GM18502 (cell line): ENCODE measurements around the gene RFTN1.

ENCODE experiments used
- ATAC-seq: cut with Tn5 transposase; IDR thresholded peaks from one replicate; pipeline ENCODE4 v1.9.1; 2021; ENCODE audit warnings: mild to moderate bottlenecking; ENCODE audit not compliant: unreplicated experiment, poor library complexity

Gene RFTN1

GRCh38 chr3:16441371-16441875 is 72.1 kb downstream of the RFTN1 start:
- peak; percentile 42 for ATAC-seq

- no peak for ATAC-seq
These were observed 73.4 kb downstream of the RFTN1 start for GRCh38 chr3:16439848-16440708.

DNA sequence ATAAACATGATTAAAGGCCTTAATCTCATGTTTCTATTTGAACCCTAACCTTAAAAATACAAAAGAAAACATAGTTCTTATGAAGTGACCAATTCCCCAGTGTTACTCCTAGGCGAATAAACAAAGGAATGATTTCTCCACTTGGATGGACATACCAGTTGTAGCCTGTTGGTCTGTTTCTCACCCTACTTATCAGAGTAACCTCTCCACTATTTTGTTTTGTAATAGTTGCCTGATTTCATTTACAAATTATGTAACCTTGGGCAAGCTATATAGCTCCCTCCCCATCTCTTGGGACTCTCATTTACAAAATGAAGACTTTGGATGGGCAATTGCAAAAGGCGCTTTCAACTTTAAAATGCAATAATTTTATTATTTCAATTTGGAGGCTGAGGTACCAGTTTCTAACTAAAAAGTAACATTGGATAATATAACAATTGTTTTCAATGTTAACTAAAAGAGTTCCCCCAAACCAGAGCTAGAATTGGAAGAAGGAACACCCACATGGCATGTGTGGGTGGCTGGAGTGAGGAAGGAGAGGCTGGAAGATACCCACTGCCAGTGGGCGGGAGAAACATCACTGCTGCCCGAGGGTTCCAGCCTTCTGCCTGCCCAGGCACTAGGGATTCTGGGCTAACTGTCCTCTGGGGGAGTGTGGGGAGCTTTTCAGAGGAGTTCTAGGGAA is 74.2 kb downstream of the RFTN1 start:
- ATAC-seq: no peak

DNA sequence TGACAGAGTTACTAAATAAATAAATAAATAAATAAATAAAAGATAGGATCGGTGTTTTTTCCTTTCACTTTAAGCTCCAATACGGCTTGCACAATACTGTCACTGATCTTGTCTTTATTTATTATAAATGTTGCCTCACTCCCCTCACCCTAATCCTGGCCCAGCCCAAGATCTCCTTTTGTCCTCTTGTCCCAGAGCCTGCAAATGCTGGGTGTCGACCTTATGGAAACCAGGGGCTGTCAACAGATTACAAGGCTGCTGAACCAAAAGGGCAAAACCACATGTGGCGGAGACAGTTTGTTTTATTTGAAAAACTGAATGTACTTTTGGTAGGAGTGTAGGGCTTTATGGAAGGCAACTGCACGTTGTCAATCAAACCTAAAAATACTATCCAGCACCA is 75.9 kb downstream of the RFTN1 start:
- ATAC-seq: no peak

- peak; percentile 89 for ATAC-seq
These were observed 79.8 kb downstream of the RFTN1 start for GRCh38 chr3:16433701-16434151.

DNA sequence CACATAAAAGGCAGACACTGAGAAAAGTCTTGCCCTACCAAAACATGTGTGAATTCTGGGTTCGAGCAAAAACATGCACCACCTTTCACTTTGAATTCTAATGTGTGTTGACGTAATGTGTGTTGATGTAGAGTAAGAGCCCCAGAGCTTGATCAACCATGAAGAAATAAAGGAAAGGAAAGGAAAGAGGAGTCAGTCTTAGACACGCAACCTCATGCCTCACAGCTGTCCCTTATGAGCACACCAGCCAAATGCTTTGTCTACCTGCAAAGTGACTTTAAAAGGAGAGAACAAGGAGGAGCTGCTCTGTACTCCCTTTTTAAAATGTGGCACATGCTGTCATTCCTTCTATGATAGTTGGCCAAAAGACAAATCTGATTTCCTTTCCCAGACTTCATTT is 80.8 kb downstream of the RFTN1 start:
- ATAC-seq: no peak

- peak; percentile 50 for ATAC-seq
These were observed 82.5 kb downstream of the RFTN1 start for GRCh38 chr3:16430717-16431630.

- ATAC-seq: no peak
These were observed 84.4 kb downstream of the RFTN1 start for GRCh38 chr3:16429086-16429485.

DNA sequence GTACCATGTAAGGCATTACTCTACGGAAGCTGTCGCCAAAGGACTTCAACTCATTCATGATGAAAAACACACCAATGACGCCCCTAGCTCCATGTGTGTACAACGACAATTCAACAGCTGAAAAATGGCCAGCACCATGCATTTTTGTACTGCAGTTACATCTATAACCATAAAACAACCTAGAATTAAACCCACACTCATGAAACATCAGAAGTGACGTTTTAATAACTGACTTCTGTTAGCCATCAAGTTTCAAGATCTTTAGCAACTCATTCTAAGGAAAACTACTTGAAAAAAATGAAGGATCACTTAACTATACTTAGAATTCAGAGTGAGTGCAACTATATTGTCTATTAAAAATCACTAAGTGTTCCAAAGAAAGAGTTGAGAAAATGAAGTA is 84.9 kb downstream of the RFTN1 start:
- ATAC-seq: no peak

GRCh38 chr3:16427103-16427965 is 86.2 kb downstream of the RFTN1 start:
- ATAC-seq: no peak

DNA sequence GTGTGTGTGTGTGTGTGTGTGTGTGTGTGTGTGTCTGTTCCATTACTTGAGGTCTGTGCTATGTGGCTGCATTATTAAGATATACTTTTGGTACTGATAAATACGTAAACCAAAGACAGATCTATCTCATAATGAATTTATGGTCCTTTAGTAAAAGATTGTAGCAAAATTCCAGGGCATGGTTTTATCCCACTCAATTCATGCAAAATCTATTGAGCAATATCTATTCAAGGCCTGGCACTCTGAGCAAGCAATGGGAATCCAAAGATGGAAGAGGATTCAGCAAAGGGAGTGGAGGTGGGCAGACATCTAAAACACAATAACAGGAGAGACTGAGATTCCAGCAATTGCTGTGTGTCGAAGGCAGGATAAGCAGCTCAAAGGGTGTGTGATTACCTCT is 86.8 kb downstream of the RFTN1 start:
- no peak for ATAC-seq

- ATAC-seq: no peak
These were observed 87.5 kb downstream of the RFTN1 start for GRCh38 chr3:16426029-16426400.

DNA sequence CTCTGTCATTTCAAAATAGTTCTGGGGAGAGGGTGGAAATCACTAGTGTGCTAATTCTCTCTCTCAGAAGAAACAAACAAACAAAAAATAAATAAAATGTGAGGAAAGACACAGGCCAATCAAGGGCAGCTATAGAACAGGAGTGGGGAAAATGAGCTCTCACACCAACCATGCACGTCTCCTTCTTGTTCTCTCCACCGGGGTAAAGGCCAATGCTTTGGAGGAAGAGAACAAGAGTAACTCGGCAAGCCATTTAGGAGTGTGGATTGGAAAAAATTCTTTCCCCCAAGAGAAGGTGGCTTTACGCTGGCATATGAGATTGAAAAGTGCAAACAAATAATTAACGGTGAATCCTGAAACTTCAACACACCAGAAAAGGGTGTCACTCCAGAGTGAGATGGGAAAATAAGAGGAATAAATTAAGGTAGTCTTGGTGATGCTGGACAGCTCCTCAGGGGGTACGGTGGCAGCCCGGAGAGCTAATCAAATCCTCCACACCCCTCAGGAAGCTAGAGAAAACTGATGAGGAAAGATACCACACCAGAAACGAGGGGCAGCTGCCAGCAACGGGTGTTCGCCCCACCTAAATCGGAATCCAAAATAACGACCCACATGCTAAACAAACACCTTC is 88.0 kb downstream of the RFTN1 start:
- ATAC-seq: no peak

- peak; percentile 94 for ATAC-seq
These were observed 89.4 kb downstream of the RFTN1 start for GRCh38 chr3:16423947-16424673.

- no peak for ATAC-seq
These were observed 90.2 kb downstream of the RFTN1 start for GRCh38 chr3:16423298-16423697.

DNA sequence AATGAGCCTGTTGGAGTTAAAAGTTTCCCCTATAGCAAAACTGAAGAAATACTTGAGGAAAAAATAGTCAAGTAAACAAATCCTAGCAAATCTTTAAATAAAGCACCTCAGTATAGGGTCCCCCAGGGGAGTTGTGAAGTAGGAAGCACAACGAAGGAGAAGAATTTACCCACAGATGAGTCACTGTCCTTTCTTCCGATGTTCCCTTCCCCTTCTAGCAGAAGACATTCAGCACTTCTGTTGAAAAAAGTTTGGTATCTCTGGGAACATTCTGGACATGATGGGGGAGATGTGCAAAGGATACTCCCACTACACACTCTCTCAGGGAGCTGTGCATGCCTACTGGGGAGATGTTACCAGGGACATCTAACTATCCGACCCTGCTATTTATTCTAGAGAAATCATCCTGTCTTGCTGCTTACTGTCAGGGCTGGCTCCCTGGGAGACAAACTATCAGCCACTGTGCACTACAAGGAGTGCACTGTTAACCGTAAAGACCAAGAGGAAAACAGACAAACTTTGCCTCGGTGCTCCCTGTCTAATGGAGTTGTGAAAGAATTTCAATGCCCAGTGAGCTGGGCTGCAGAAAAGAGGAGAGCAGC is 93.8 kb downstream of the RFTN1 start:
- ATAC-seq: no peak

DNA sequence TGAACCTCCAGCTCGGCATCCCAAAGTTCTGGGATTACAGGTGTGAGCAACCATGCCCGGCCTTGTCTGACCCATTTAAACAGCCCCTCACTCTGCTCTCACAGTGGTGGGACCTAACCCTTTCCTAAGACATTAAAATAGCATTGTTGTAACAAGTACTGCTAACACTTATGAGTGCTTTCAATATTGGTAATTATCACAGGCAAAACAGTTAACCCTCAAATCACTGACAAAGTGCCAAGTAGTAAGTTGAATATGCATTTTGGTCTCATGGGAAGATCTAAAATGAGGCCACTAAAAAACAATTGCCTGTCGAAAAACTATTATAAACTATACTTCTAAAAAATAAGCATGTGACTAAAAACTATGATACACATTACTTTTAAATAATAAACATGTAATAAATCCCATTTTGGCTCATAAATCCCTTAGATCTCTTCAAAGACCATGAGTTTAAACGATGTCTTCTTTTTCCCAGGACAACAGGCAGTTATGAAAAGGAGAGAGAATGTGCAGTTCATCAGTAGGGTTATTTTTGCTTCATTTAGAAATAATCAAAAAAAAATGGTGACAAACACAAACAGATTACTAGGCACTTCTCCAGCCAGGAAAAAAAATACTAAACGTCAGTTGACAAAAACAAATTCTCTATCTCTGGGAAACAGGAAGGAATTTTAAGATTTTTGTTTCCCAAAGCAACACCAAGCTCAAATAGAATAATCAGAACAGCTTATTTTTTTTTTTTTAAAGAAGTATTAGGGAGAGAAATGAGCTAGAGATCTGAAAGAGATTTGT is 95.4 kb downstream of the RFTN1 start:
- peak; percentile 43 for ATAC-seq
